Neural crest cell (in vitro differentiated cells): ENCODE data around the gene FZR1. TPM values are rescaled to one million over a fixed set of nuclear protein-coding genes. Genes with fewer than 3 reads are reported as not detected.
"Not testable (repeated sequence)": the region's sequence is repeated elsewhere in the genome, so short reads cannot be mapped to it uniquely, and the experiment has no call there.

ENCODE experiments used
- DNase-seq: peaks from one replicate; pipeline ENCODE4 v3.0.0; 2021; ENCODE audit warnings: low read depth, mixed read lengths, low spot score
- H3K27ac Mint-ChIP-seq: one replicate; pipeline ENCODE4 v1.8.0; 2021; ENCODE audit warnings: mild to moderate bottlenecking, mixed read lengths; ENCODE audit not compliant: unreplicated experiment
- H3K27me3 Mint-ChIP-seq: 2 replicates; pipeline ENCODE4 v1.8.0; 2021; ENCODE audit warnings: low read depth, mild to moderate bottlenecking, mixed read lengths
- H3K36me3 Mint-ChIP-seq: 2 replicates; pipeline ENCODE4 v1.8.0; 2021; ENCODE audit warnings: low read depth, mild to moderate bottlenecking, mixed read lengths
- H3K4me1 Mint-ChIP-seq: 2 replicates; pipeline ENCODE4 v1.8.0; 2021; ENCODE audit warnings: mixed read lengths
- H3K4me3 Mint-ChIP-seq: one replicate; pipeline ENCODE4 v1.8.0; 2021; ENCODE audit warnings: mild to moderate bottlenecking, mixed read lengths
- H3K9me3 Mint-ChIP-seq: 2 replicates; pipeline ENCODE4 v1.8.0; 2021; ENCODE audit warnings: mixed read lengths
- CTCF ChIP-seq: fragments of 200-600 bp; sonication (generic); conservative IDR thresholded peaks from 2 replicates; pipeline ENCODE4 v1.5.0; 2021; ENCODE audit warnings: antibody characterized with exemption, mild to moderate bottlenecking
- total RNA-seq: library from RNA; stranded (reverse); gene quantifications from 2 replicates; pipeline ENCODE4 v1.2.1, GENCODE V29; 2021

FZR1 gene
- total RNA-seq, 1 donor from 2014 or later = 67.8 TPM

DNA sequence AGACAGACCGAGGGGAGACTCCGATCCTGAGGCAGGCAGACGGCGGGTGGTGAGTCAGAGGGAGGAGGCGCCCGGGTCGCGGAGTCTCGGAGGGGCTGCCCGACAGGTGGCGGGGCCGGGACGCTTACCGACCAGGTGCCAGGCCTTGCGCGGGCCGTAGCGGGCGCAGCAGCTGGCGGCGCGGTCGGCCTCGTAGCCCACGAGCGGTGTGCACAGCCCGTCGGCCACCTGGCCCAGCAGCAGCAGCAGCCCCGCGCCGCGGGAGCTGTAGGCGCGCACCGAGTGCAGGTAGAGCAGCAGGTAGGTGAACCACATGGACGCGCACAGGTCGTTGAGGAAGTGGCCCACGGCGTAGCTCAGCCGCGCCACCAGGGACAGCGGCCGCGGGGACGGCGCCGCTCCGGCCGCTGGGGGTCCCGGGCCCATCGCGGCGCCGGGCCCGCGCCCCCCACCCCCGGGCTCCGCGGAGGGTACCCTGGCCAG, 50.9 kb downstream of the FZR1 start:
- no peak for DNase-seq
- Mint-ChIP-seq H3K4me1 (peaks cover 25% of the 10 kb centered on the region), H3K27ac (peak overlapping the region; percentile 71), H3K4me3 (peak overlapping the region; percentile 93), H3K9me3 (no peaks in the 10 kb centered on the region), H3K27me3 (peaks cover 2% of the 10 kb centered on the region), H3K36me3 (no peaks in the 10 kb centered on the region)
- TF ChIP-seq CTCF = peak; percentile 18

GRCh38 chr19:3557461-3558248, 51.5 kb downstream of the FZR1 start, which contains the start of gene MFSD12:
MFSD12 (minus strand) TSS chr19:3557586; CDS start chr19:3557403, 183 bp downstream.
- peaks cover 2% of the 10 kb centered on the region for H3K27me3 Mint-ChIP-seq
- H3K27ac Mint-ChIP-seq = peak within 1 kb of the TSS; percentile 88

GRCh38 chr19:3563709-3564524, 57.8 kb downstream of the FZR1 start:
- Mint-ChIP-seq H3K9me3 (no peaks in the 10 kb centered on the region), H3K4me1 (peaks cover 8% of the 10 kb centered on the region), H3K27me3 (no peaks in the 10 kb centered on the region), H3K4me3 (no peak overlapping the region), H3K27ac (no peak overlapping the region), H3K36me3 (no peaks in the 10 kb centered on the region)
- no peak for DNase-seq
- no peak for TF ChIP-seq CTCF

More at GRCh38 chr19:3557461-3558248, 51.5 kb downstream of the FZR1 start, which contains the start of gene MFSD12:
- peak within 1 kb of the TSS; percentile 93 for H3K4me3 Mint-ChIP-seq
- TF ChIP-seq CTCF = no peak
- H3K4me1 Mint-ChIP-seq = peaks cover 25% of the 10 kb centered on the region
- DNase-seq = peak; percentile 93
- H3K9me3 Mint-ChIP-seq = no peaks in the 10 kb centered on the region
- no peaks in the 10 kb centered on the region for H3K36me3 Mint-ChIP-seq

DNA sequence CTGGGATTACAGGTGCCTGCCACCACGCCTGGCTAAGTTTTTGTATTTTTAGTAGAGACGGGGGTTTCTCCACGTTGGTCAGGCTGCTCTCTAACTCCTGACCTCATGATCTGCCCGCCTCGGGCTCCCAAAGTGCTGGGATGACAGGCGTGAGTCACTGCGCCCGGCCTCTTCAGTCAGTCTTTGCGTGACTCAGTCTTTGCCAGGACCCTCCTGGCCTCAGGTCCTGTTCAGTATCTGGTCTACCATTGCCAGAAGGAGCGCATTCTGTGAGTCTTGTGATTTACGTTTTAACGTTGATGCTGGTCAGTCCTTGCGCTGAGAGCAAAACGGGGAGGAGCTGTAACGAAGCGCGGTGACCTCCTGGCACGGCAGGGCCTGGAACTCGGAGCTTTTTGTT, 59.0 kb downstream of the FZR1 start:
- H3K27ac Mint-ChIP-seq = no peak overlapping the region
- H3K9me3 Mint-ChIP-seq = no peaks in the 10 kb centered on the region
- no peak overlapping the region for H3K4me3 Mint-ChIP-seq
- H3K4me1 Mint-ChIP-seq = peaks cover 10% of the 10 kb centered on the region
- H3K27me3 Mint-ChIP-seq = no peaks in the 10 kb centered on the region
- no peak for DNase-seq
- TF ChIP-seq CTCF = no peak
- no peaks in the 10 kb centered on the region for H3K36me3 Mint-ChIP-seq

GRCh38 chr19:3570042-3570441, 63.9 kb downstream of the FZR1 start:
- not testable (repeated sequence) for H3K36me3 Mint-ChIP-seq, H3K27me3 Mint-ChIP-seq
- H3K4me1 Mint-ChIP-seq = peaks cover 36% of the 10 kb centered on the region

More at GRCh38 chr19:3570042-3570441, 63.9 kb downstream of the FZR1 start:
- not testable (repeated sequence) for H3K27ac Mint-ChIP-seq, DNase-seq, H3K4me3 Mint-ChIP-seq, H3K9me3 Mint-ChIP-seq
